Fibroblast of mammary gland (primary cell): ENCODE measurements around the gene TCP11L1.
A peak's percentile ranks its signal among the peaks of the same experiment; 100 is the strongest.

Experiments
- DNase-seq: peaks from one replicate; pipeline ENCODE4 v3.0.0-alpha.2; 2010; ENCODE audit warnings: low read depth
- H3K4me3 ChIP-seq: 2 replicates; pipeline ENCODE4 v1.5.1; 2011; ENCODE audit warnings: low read depth, mild to moderate bottlenecking, low read length, moderate library complexity; ENCODE audit not compliant: control insufficient read depth
- TF ChIP-seq, protein P1 (sequence below): conservative IDR thresholded peaks from 2 replicates; pipeline ENCODE4 v1.5.1; 2011; ENCODE audit warnings: low read depth, low read length, inconsistent platforms; ENCODE audit not compliant: control insufficient read depth, insufficient read depth

Gene TCP11L1

DNA sequence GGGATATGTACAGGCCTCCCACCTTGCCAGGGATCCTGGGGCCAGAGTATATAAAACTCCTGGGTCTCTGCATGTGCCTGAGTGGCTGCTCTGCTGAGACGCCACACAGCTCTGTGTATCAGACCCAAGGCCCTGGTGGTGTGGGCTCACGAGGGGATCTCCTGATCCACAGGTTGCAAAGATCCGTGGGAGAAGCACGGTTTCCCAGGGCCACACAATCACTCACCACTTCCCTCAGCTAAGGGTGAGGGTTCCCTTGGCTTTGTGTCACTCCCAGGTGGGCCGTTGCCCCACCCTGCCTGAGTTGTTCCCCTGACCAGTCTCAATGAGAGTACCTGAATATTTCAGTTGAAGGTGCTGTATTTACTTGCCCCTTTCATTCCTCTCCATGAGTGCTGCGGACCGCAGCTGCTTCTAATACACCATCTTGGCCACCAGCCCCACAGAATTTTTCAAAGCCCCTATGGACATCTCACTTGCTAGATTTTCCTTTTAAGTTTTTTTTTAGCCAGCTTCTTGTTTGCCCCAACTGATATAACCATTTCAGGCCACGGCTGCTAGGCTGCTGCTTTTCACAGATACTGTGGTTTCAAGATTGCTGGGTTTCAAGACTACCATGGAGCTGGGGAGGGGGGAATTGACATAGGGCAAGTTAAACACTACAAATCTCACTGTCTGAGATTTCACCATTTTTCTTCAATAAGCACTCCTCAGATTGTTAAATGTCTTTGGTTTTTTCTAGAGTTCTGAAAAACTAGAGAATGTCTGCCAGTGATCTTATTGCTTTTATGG is 37.4 kb upstream of the TCP11L1 start:
- no peak overlapping the region for H3K4me3 ChIP-seq
- TF ChIP-seq, protein P1, sequence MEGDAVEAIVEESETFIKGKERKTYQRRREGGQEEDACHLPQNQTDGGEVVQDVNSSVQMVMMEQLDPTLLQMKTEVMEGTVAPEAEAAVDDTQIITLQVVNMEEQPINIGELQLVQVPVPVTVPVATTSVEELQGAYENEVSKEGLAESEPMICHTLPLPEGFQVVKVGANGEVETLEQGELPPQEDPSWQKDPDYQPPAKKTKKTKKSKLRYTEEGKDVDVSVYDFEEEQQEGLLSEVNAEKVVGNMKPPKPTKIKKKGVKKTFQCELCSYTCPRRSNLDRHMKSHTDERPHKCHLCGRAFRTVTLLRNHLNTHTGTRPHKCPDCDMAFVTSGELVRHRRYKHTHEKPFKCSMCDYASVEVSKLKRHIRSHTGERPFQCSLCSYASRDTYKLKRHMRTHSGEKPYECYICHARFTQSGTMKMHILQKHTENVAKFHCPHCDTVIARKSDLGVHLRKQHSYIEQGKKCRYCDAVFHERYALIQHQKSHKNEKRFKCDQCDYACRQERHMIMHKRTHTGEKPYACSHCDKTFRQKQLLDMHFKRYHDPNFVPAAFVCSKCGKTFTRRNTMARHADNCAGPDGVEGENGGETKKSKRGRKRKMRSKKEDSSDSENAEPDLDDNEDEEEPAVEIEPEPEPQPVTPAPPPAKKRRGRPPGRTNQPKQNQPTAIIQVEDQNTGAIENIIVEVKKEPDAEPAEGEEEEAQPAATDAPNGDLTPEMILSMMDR = no peak
- no peak for DNase-seq

DNA sequence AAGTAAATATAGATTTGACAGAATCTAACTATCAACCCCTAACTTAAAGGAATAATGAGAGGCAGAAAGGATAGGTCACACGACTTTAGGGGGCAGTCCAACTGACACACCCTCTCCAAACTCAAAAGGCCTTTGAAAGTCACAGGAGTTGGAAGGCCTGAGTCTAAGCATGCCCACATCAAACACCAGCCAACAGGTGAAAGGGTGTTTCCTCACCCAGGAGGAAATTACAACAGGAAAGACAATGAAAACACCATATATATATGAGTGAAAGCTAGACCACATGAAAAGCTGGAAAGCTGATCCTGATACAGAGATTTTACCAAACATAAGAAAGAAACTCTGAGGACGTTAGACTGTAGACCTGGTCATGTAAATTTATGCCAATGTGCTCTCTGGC is 34.2 kb upstream of the TCP11L1 start:
- no peak for DNase-seq
- TF ChIP-seq, protein P1 = no peak
- H3K4me3 ChIP-seq = no peak overlapping the region

- H3K4me3 ChIP-seq = no peak overlapping the region
- TF ChIP-seq, protein P1 = no peak
Observed at GRCh38 chr11:33006010-33006409, 33.4 kb upstream of the TCP11L1 start.

GRCh38 chr11:33013755-33014154 is 25.6 kb upstream of the TCP11L1 start:
- TF ChIP-seq, protein P1 = no peak
- H3K4me3 ChIP-seq = no peak overlapping the region
- no peak for DNase-seq

More at GRCh38 chr11:33006010-33006409, 33.4 kb upstream of the TCP11L1 start:
- no peak for DNase-seq

DNA sequence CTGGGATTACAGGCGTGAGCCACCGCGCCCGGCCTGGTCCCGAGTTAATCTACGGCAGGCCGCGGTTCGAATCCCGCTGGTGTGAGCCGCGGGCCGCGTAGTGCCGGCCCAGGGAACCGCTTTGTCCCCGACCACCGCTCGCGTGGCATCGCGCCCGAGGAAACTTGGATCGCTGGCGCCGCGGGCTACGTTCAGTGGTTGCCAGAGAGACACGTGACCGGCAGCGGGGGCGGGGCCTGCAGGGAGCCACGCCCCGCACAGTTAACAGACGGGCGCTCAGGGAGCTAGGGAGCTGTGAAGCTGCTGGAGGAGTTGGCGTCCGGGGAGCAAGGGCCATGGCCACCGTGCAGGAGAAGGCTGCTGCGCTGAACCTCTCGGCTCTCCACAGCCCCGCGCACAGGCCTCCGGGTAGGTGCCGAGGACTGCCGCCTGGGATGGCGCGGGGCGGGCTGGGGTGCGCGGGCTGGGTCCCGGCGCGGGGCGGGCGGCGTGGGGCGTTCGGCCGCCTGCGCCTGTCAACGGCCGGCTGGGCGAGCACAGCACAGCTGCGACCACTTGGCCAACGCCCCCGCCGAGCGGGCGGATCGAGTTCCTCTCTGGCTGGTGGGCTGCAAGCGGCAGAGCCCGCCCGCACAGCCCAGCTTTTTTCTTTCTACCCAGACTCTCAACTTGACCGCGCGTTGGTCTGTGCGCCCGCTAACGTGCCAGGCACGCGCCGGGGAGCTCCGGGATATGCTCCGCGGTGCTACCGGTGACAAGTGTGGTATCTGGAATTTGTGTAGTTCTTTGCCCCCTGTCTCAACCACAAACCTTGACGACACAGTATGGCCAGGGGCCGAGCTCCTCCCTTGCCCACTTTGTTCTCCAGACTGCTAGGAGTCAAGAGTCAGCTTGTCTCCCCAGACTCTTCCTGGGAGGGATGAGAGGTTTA is 23.5 kb upstream of the TCP11L1 start, which contains the start of gene DEPDC7:
DEPDC7 (plus strand) TSS at position 258 of the 931 bp plus-strand sequence; CDS start at position 336, 78 bp downstream.
- DNase-seq = peak; percentile 84
- H3K4me3 ChIP-seq = peak within 1 kb of the TSS; percentile 55
- TF ChIP-seq, protein P1 = no peak

GRCh38 chr11:33016654-33017053 is 22.7 kb upstream of the TCP11L1 start:
- TF ChIP-seq, protein P1 = no peak
- peak overlapping the region; percentile 55 for H3K4me3 ChIP-seq
- DNase-seq = no peak
